IPS-NIHi7 (cell line): ENCODE measurements around the gene HOXC13.

ENCODE experiments used
- DNase-seq: peaks from one replicate; pipeline ENCODE4 v3.0.0; 2012; ENCODE audit warnings: mixed read lengths; ENCODE audit errors: extremely low spot score

Gene HOXC13

GRCh38 chr12:53955036-53955775 is 16.6 kb downstream of the HOXC13 start:
- DNase-seq, result no peak

- no peak for DNase-seq
These were observed 17.2 kb downstream of the HOXC13 start for GRCh38 chr12:53955776-53956250.

- DNase-seq, result no peak
These were observed 17.7 kb downstream of the HOXC13 start for GRCh38 chr12:53956251-53956887.

DNA sequence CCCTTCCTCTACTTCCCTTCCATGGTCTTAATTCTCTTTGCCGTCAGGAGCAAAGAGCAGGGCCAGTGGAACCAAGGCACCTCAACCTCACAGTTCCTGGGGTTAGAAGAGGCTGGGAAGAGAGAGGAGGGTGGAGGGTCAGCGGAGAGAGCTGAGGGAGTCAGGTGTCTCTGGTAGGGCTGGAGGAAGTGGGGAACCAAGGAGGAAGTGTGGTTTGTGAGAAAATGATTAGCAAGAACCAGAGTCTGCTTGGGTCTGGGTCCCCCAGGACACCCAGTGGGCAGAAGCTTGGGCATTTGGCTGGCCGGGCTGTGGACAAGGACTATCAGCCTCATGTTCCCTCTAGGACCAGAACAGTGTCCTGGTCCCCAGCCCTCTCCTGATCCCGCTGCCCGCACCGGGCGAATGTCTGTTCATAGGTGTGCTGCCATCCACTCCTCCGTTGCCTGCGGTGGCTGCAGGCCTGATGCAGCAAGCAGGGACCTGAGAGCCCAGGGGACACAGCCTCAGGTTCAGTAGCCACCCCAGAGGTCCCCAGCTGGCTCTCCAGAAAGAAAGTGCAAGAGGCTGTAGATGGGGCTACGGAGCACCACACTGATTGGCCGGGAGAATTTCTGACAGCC is 18.4 kb downstream of the HOXC13 start:
- no peak for DNase-seq

GRCh38 chr12:53958128-53958527 is 19.5 kb downstream of the HOXC13 start:
- DNase-seq, result no peak

DNA sequence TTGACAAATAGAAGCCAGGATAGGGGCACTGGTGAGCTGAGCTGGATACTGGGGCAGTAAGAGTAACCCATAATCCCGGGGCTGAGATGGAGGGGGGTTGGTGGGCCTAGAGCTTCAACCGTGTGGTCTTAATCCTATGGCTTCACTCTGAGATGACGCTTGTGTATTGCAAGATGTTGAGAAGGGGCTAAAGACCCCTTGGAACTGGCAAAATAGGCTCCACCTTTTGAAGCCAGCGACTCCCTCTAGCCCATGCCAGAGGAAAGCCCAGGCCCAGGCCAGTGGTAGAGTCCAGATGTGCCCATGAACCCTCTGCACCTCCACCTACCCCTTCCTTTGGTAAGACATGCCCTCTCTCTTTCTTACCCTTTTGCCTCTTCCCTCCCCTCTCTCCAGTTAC is 20.7 kb downstream of the HOXC13 start:
- no peak for DNase-seq

GRCh38 chr12:53960187-53961024 is 21.8 kb downstream of the HOXC13 start:
- DNase-seq, result no peak

- no peak for DNase-seq
These were observed 22.6 kb downstream of the HOXC13 start for GRCh38 chr12:53961025-53961761.

DNA sequence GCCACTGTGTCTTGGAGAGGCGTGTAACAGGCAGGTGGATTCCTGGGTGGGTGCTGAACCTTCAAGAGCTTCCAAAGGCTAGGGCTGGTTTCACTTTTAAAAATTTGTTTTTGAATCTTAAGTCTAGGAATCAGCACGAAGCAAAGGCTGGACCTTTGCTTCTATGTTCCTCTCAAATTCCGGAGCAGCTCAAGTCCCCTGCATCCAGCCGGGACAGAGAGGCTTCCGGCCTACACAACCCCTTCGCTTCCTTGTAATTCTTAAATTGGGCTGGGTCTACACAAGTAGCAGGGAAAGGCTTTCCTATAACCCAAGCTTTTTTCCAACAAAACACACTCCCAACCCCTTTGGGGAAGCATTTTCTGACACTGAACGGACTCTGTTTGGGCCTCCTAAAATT is 24.4 kb downstream of the HOXC13 start:
- no peak for DNase-seq

DNA sequence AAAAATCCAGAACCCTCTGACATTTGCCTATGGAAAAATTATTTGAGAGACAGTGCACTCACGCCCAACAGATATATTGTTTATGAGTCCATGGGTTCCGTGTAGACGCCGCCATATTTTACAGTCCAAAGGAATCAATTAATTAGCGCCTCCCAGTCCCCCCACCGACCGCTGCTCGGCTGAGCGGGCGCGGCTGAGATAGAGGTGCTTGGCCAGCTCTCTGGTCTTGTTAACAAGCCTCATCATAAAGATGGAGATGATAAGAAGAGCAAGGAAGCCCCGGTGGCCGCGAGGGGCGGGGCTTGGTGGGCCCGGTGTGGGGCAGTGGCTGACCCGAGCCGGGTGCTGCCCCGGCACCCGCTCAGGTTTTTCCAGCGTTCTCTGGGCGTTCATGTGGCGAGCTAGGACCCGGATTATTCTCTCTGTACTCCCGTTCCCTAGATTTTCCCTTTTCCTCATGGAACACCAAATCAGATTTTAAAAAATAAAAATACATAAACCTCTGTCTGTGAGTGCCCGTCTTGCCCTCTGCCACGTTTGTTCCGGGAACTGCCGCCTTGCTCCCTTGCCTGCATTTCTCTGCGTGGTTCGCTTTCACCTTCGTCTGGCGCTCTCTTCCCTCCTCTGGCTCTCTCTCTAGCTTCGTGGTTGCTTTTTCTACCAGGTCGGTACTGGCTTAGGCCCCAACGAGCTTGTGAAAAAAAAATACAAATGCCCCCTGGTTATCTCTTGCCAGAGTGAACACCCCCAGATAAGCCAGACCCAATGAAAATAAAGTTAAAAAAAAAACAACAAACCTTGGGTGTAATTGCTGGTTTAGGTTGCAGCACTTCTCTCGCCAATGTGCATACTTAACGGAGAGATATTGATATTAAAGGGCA is 25.0 kb downstream of the HOXC13 start:
- no peak for DNase-seq

DNA sequence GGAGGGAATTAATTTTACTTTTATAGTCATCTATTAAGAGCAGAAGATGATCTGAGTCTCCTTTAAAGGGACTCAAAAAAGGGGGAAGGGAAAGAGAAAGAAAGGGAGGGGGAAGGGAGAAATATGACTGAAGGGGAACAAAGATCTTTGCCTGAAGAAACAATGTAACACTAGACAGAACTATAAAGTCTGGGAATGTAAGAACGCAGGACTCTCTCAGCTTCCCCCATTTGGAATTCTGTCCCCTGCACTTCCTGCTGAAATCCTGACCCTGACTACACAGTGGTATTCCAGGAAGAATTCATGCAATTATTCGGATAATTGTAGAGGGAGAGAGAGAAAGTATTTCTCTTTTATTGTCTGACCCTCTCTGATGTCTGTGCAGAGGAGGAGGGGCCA is 25.7 kb downstream of the HOXC13 start:
- no peak for DNase-seq

GRCh38 chr12:53965281-53966084 is 26.9 kb downstream of the HOXC13 start:
- no peak for DNase-seq

DNA sequence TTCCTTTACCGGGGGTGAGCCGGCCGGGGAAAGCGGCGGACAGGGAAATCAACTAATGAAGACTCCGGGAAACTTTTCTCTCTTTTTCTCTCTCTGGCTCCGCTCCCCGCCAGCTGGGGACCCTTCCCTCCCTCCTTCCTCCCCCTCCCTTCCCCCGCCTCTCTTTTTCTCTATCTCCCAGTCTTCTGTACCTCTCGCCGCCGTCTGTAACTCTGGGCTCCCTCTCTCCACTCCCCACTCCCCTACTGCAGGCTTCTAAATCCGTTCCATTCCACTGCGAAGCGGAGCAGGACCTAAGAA is 27.4 kb downstream of the HOXC13 start:
- no peak for DNase-seq

DNA sequence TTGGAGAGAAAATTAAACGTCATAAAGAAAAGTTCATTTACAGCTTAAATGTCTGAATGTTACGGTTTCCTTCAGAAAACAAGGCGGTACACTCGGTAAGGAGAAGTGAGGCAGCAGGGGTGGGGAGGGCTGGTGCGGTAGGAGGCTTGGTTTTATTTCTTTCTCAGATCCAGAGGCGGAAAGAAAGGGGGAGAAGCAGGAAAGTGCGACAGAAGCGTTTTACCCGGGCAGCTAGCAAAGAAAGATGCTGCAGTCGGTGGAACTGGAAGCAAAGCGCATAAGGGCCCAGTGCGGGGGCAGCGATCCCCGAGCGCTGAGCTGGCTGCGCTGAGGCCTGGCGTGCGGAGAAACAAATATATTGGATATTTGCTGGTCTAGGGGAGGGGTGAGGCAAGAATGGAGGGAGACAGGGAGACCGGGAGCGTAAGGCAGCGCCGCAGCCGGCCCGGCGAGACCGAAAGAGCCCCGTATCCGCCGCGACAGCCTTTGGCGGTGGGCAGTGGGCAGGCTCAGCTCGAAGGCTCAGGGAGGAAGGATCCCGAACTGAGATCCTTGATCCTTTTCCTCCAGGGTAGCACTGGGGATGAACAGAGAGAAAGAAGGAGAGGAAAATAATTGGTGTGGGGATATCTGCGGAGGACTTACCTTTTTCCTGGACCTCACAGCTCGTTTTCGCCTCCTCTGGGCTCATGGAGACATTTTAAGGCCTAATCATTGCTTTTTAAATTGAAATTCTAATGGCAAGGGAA is 27.9 kb downstream of the HOXC13 start:
- no peak for DNase-seq

DNA sequence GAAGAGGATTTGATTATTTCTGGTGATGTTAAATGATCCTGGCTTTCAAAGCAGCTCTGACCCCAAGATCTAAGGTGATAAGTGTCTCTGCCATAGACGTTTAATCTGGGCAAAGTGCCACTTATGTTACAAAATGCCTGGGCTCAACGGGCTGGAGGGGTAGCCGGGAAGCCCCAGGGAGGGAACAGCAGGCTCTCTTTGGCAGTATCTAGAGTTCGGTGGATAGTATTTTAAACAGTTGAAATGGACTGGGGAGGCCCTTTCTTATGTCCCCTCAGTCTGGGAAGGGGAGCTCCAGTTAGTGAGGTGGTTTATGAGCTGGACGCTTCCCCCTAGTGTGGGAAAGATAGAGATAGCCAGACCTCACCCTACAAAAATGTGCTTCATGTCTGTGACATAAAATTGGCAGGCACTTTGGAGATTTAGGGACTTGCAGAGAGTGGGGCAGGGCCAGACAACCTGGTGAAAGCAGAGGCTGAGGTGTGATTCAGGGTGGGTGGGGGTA is 28.8 kb downstream of the HOXC13 start:
- no peak for DNase-seq

DNA sequence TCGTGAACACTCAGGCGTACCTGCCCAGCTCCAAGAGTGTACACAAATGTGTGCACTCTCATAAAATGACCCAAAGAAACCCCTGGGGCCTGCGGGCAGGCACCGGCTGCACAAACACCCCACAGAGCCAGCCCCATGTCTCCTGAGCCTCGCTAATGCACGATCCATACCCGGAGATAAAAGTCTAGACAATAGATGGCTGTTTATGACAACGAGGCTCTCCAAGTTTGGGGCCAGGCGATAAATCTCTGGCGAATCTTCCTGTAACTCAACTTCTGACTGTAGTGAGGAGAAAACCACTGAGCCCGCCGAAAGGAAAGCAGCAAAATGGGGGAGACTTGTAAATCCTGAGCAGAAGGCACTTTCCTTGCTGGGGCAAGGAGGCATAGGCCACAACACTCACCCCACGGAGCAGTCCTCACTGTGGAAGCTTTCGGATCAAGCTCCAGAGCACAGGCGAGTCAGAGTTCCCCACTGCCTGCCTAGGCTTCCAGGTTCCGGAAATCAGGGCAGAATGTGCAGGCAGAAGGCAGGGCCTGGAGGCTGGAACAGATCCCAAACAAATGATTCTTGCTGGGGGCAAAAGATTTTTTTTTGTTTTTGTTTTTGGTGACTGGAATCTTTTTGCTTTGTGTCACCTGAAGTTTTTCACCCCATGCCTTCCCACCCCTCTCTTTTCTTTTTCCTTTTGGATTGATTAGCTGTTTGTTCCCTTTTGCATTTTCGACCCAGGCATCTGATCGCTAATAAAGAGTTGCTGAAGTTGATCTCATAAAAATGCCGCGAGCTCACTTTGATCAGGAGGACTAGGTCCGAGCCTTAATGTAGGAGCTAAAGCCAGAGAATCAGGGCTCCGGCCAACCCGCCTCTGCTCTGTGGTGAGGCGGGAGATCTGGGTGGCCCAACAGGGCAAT is 29.8 kb downstream of the HOXC13 start:
- DNase-seq, result no peak

GRCh38 chr12:53969588-53970259 is 31.1 kb downstream of the HOXC13 start:
- DNase-seq, result no peak
